BLaER1 (cell line): ENCODE measurements around the gene ADAM22.
A peak's percentile ranks its signal among the peaks of the same experiment; 100 is the strongest.

Source experiments
- H3K27ac ChIP-seq: shearing (Covaris generic); formaldehyde crosslinking; 2 replicates; pipeline ENCODE4 v1.8.1; 2022
- H3K27me3 ChIP-seq: shearing (Covaris generic); formaldehyde crosslinking; 2 replicates; pipeline ENCODE4 v1.8.1; 2022
- H3K36me3 ChIP-seq: shearing (Covaris generic); formaldehyde crosslinking; 2 replicates; pipeline ENCODE4 v1.8.1; 2022
- H3K4me1 ChIP-seq: shearing (Covaris generic); formaldehyde crosslinking; 2 replicates; pipeline ENCODE4 v1.8.1; 2022
- H3K4me2 ChIP-seq: shearing (Covaris generic); formaldehyde crosslinking; 2 replicates; pipeline ENCODE4 v1.8.1; 2022
- H3K4me3 ChIP-seq: shearing (Covaris generic); formaldehyde crosslinking; 2 replicates; pipeline ENCODE4 v1.8.1; 2022
- H3K9ac ChIP-seq: shearing (Covaris generic); formaldehyde crosslinking; 2 replicates; pipeline ENCODE4 v1.8.1; 2022
- H3K9me3 ChIP-seq: shearing (Covaris generic); formaldehyde crosslinking; 2 replicates; pipeline ENCODE4 v1.8.1; 2022
- H4K20me1 ChIP-seq: shearing (Covaris generic); formaldehyde crosslinking; 2 replicates; pipeline ENCODE4 v1.8.1; 2022
- Cebpa-rat ChIP-seq: shearing (Covaris generic); IDR thresholded peaks from 2 replicates; pipeline ENCODE4 v1.8.1; 2022

Gene ADAM22

DNA sequence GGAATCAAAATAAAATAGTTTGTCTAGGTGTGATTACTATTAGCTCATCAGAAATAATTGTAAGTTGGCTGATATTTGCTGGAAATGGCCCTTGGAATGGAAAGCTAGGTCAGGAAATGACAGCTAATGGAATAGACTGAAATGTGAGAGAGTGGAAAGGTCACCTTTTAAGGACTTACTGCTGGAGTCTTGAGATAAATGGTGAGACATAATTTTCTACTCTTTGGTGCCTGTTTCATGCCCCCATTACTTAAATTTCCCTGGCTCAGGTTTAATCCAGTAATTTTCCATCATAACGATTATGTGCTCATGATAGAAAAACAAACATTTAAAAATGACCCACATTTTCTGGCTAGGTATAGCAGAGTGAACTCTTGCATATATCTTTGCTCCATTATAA is 123.6 kb downstream of the ADAM22 start:
- Histone ChIP-seq H3K4me2 (no peak overlapping the region), H3K4me1 (no peaks in the 10 kb centered on the region), H3K9ac (no peak overlapping the region), H3K36me3 (no peaks in the 10 kb centered on the region), H3K27ac (no peak overlapping the region), H3K27me3 (no peaks in the 10 kb centered on the region), H3K4me3 (no peak overlapping the region), H3K9me3 (peaks cover 5% of the 10 kb centered on the region; the same call in 1 of the 2 replicates), H4K20me1 (no peaks in the 10 kb centered on the region)
- no peak for TF ChIP-seq Cebpa-rat

DNA sequence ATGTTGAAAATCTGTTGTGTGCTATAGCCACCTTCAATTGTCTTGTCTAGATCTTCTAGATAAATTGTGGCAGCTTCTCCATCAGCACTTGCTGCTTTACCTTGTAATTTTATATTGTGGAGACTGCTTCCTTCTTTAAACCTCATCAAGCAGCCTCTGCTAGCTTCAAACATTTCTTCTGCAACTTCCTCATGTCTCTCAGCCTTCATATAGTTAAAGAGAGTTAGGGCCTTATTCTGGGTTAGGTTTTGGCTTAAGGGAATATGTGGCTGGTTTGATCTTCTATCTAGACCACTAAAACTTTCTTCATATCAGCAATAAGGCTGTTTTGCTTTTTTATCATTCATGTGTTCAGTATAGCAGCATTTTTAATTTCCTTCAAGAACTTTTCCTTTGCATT is 128.2 kb downstream of the ADAM22 start:
- Histone ChIP-seq H3K9ac (no peak overlapping the region), H3K27ac (no peak overlapping the region), H3K4me1 (no peaks in the 10 kb centered on the region), H3K4me2 (no peak overlapping the region), H3K4me3 (no peak overlapping the region), H3K36me3 (no peaks in the 10 kb centered on the region), H3K27me3 (no peaks in the 10 kb centered on the region), H3K9me3 (peaks cover 5% of the 10 kb centered on the region; the same call in 1 of the 2 replicates), H4K20me1 (no peaks in the 10 kb centered on the region)
- TF ChIP-seq Cebpa-rat: no peak

- Histone ChIP-seq H4K20me1 (no peaks in the 10 kb centered on the region), H3K27me3 (no peaks in the 10 kb centered on the region), H3K27ac (no peak overlapping the region), H3K9me3 (no peaks in the 10 kb centered on the region), H3K4me3 (no peak overlapping the region), H3K36me3 (no peaks in the 10 kb centered on the region), H3K9ac (no peak overlapping the region), H3K4me1 (no peaks in the 10 kb centered on the region), H3K4me2 (no peak overlapping the region)
- no peak for TF ChIP-seq Cebpa-rat
These were observed 135.0 kb downstream of the ADAM22 start for GRCh38 chr7:88069093-88069492.

GRCh38 chr7:88071994-88072714 is 138.1 kb downstream of the ADAM22 start:
- no peaks in the 10 kb centered on the region for H3K4me1 ChIP-seq
- H3K9me3 ChIP-seq: no peaks in the 10 kb centered on the region
- H3K27ac ChIP-seq: no peak overlapping the region
- no peak overlapping the region for H3K4me2 ChIP-seq
- no peak overlapping the region for H3K9ac ChIP-seq
- no peaks in the 10 kb centered on the region; the same call in 1 of the 2 replicates for H3K36me3 ChIP-seq
- H4K20me1 ChIP-seq: no peaks in the 10 kb centered on the region
- TF ChIP-seq Cebpa-rat: no peak
- H3K4me3 ChIP-seq: no peak overlapping the region
- H3K27me3 ChIP-seq: no peaks in the 10 kb centered on the region

GRCh38 chr7:88072715-88073055 is 138.6 kb downstream of the ADAM22 start:
- Histone ChIP-seq H3K27ac (no peak overlapping the region), H3K9ac (no peak overlapping the region), H4K20me1 (no peaks in the 10 kb centered on the region), H3K9me3 (no peaks in the 10 kb centered on the region), H3K4me3 (no peak overlapping the region), H3K4me2 (no peak overlapping the region), H3K27me3 (no peaks in the 10 kb centered on the region), H3K4me1 (no peaks in the 10 kb centered on the region), H3K36me3 (no peaks in the 10 kb centered on the region; the same call in 1 of the 2 replicates)
- TF ChIP-seq Cebpa-rat: no peak

DNA sequence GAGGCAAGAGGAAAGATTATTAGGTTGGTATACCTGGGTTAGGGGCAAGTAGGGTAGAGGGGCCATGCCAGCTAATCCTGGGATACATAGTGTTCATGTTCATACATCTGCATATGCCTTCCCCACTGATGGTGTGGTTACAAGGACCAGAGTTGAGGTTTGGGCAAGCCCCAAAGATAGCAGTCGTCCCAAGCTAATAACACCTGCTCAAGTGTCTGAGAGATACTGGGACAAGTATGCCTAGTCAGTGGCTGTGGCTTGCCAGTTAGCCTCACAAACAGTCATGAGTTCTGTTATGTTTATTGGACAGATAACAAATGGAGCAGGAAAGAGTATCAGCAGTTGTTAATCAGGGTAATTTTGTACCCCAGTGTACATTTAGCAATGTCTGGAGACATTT is 139.6 kb downstream of the ADAM22 start:
- Histone ChIP-seq H3K9me3 (no peaks in the 10 kb centered on the region), H3K4me1 (no peaks in the 10 kb centered on the region), H3K36me3 (no peaks in the 10 kb centered on the region; the same call in 1 of the 2 replicates), H3K4me3 (no peak overlapping the region), H3K27ac (no peak overlapping the region), H3K9ac (no peak overlapping the region), H4K20me1 (no peaks in the 10 kb centered on the region), H3K4me2 (no peak overlapping the region), H3K27me3 (no peaks in the 10 kb centered on the region)
- no peak for TF ChIP-seq Cebpa-rat

DNA sequence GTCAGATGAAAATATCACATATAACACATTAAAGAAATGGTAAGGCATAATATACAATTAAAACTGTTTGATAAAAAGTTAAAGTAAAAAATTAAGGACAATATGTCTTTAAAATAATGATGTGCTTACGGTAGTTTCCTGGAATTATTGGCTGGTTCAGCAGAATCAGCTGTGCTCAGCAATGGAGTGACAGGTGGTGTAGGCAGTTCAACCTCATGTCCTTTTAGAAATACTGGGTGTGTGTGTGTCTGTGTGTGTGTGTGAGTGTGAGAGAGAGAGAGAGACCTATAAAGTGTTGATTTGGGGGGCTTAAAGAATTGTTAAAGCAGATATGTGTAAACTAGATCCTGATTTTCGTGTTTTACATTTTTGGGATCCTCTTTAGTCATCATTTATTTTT is 141.2 kb downstream of the ADAM22 start:
- H3K4me1 ChIP-seq: no peaks in the 10 kb centered on the region

DNA sequence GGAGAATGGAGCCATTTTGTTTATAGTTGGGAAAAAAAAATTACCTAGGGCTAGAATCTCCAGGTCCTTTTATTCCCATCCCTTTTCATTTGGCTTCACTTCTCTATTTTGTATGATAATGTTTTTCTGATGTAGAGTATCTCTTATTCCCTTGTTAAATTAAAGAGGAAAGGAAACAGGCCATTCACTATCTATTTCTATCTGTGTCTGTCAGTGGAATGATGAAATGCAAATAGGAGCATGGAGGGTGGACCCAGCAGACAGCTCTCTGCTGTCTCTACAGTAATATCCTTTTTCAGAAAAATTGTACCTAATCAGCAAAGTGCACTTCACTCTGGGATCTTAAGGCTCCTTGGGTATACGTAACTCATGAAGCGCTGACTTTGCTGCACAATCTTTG is 149.8 kb downstream of the ADAM22 start:
- no peak overlapping the region for H3K27ac ChIP-seq
- no peaks in the 10 kb centered on the region for H3K4me1 ChIP-seq
- no peak overlapping the region for H3K9ac ChIP-seq
- no peak overlapping the region for H3K4me2 ChIP-seq
- TF ChIP-seq Cebpa-rat: no peak
- H4K20me1 ChIP-seq: no peaks in the 10 kb centered on the region
- no peaks in the 10 kb centered on the region for H3K36me3 ChIP-seq
- no peak overlapping the region for H3K4me3 ChIP-seq
- no peaks in the 10 kb centered on the region for H3K9me3 ChIP-seq
- no peaks in the 10 kb centered on the region for H3K27me3 ChIP-seq

More for the DNA sequence above, 141.2 kb downstream of the ADAM22 start:
- Histone ChIP-seq H3K4me3 (no peak overlapping the region), H3K9ac (no peak overlapping the region), H3K36me3 (no peaks in the 10 kb centered on the region; the same call in 1 of the 2 replicates), H3K27ac (no peak overlapping the region), H3K27me3 (no peaks in the 10 kb centered on the region), H3K4me2 (no peak overlapping the region), H4K20me1 (no peaks in the 10 kb centered on the region), H3K9me3 (no peaks in the 10 kb centered on the region)
- no peak for TF ChIP-seq Cebpa-rat

- H3K9ac ChIP-seq: no peak overlapping the region
- H4K20me1 ChIP-seq: no peaks in the 10 kb centered on the region
- no peak overlapping the region for H3K4me2 ChIP-seq
- H3K4me3 ChIP-seq: no peak overlapping the region
- no peaks in the 10 kb centered on the region for H3K27me3 ChIP-seq
- no peaks in the 10 kb centered on the region for H3K9me3 ChIP-seq
- H3K27ac ChIP-seq: no peak overlapping the region
- H3K4me1 ChIP-seq: peaks cover 13% of the 10 kb centered on the region
- H3K36me3 ChIP-seq: no peaks in the 10 kb centered on the region
- TF ChIP-seq Cebpa-rat: no peak
These were observed 155.5 kb downstream of the ADAM22 start for GRCh38 chr7:88089561-88089960.

DNA sequence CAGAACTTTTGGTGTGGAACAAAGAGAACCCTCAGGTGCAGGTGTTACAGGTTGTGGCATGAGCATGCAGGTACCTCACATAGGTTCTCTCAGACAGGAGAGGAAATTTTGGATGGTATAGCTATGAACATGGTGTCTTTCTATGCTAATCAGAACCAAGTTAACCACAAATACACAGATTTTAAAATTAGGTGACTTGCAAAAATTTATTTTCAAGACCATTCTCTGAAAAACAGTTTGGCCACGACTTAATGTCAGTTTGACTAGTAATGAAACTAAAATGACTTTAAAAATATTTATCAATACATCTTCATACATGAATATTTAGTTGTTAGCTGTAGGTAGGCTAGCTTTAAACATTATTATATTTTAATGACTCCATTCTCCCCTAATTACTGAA is 156.2 kb downstream of the ADAM22 start:
- TF ChIP-seq Cebpa-rat: no peak

DNA sequence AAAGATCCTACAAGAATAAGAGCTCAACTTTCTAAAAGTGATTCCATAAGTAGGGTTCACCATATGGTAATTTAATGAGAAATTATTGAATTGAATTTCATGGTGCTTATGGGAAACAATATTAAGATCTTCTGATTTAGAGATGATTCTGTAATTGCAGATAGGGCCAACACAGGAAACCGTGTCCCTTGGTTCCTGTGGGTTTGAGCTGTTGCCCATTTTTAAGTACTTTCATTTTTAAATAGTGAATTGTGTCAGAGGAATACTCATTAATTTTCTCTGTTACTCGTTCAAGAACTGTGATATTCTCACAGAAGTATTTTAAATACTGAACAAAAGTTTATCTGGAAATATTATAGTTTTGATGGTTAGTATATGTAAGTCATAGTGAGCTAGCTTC is 156.6 kb downstream of the ADAM22 start:
- Histone ChIP-seq H3K9ac (no peak overlapping the region), H3K9me3 (no peaks in the 10 kb centered on the region), H3K4me2 (peak overlapping the region; percentile 22), H3K36me3 (no peaks in the 10 kb centered on the region), H3K27me3 (no peaks in the 10 kb centered on the region), H3K4me1 (peaks cover 13% of the 10 kb centered on the region), H3K27ac (no peak overlapping the region), H4K20me1 (no peaks in the 10 kb centered on the region), H3K4me3 (no peak overlapping the region)
- TF ChIP-seq Cebpa-rat: no peak

More for the DNA sequence above, 156.2 kb downstream of the ADAM22 start:
- H3K4me3 ChIP-seq: no peak overlapping the region
- H4K20me1 ChIP-seq: no peaks in the 10 kb centered on the region
- H3K27ac ChIP-seq: no peak overlapping the region
- H3K9ac ChIP-seq: no peak overlapping the region
- H3K36me3 ChIP-seq: no peaks in the 10 kb centered on the region
- no peak overlapping the region for H3K4me2 ChIP-seq
- H3K27me3 ChIP-seq: no peaks in the 10 kb centered on the region
- peaks cover 13% of the 10 kb centered on the region for H3K4me1 ChIP-seq
- H3K9me3 ChIP-seq: no peaks in the 10 kb centered on the region
